ENCODE results near the gene HEG1.

- TF ChIP-seq POLR2A (IDR thresholded peaks at IDR 0.05), result no peak
- TF ChIP-seq CTCF (IDR thresholded peaks at IDR 0.05), result no peak
- TF ChIP-seq POLR2AphosphoS5 (IDR thresholded peaks at IDR 0.05), result no peak
These were observed 43.9 kb downstream of the HEG1 start for GRCh38 chr3:125011941-125012340.

Measured in sigmoid colon (tissue), 4 donors.